GM10248 (cell line): ENCODE data around the gene TGFBR3L.

Source experiments
- CTCF ChIA-PET: fragments of 300-600 bp; sonication (Branson Sonifier 250); formaldehyde crosslinking; extraction: SDS; loops from one replicate; lab custom pipeline; 2021; ENCODE audit warnings: antibody characterized with exemption; lab: Yijun Ruan, JAX
- POLR2A ChIA-PET: fragments of 350-650 bp; sonication (Branson Sonifier 250); formaldehyde crosslinking; extraction: SDS; loops from one replicate; lab custom pipeline; 2020; ENCODE audit warnings: antibody characterized with exemption; lab: Yijun Ruan, JAX
- DNase-seq: peaks from one replicate; pipeline ENCODE4 v3.0.0; 2012; ENCODE audit errors: extremely low spot score
- CTCF ChIP-seq: IDR thresholded peaks from 2 replicates; pipeline ENCODE4 v1.5.1; 2012; ENCODE audit warnings: mild to moderate bottlenecking, low read depth; ENCODE audit errors: extremely low read depth, missing control alignments, control extremely low read depth

TGFBR3L gene

DNA sequence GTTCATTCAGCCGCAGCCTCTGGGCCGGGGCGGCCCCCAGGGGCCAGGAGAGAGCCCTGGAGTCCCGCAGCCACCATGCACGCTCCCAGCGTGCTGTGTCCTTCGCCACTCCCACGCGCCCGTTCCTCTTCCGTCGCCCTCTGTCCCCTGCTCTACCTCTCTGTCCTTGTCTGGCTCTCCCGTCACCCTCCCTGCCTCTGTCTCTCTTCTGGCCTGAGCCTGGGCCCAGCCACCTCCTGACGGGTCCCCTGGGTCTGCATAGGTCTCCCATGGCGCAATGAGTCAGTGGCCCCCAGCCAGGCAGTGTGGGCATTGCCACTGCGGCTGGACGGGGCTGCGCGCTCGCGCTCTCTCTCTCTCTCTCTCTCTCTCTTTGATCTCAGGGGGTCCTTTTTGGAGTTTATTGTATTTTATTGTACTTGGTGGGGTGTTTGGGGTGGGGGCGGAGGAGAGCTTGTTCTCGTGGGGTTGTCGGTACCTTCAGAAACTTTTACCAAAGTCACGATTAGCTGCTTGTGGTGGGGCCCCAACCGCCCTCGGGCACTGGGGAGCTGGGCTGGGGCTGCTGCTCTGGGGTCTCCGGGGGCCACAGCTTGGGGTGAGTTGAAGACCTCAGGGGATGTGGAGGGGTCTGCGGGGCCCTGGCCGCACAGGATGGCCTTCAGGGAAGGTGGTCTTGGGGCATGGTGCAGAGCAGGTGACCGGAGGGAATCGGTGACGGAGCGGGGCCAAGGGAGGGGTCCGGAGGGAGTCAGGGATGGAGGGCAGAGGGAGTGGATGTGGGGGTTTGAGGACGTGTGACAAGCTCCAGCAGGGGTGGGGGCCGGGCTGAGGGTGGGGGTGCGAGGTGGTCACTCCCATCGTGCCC, 1.7 kb upstream of the TGFBR3L start:
- ChIA-PET CTCF (interaction anchor here (2.3 kb wide), 1 partner anchor 9 kb away, joined by 9 read pairs; the partner anchor contains the start of gene MAP2K7), POLR2A (interaction anchor here (0.5 to 0.9 kb wide), 3 partner anchors 9 to 1934 kb away, joined by 3 read pairs; partner anchors contain the start of gene MAP2K7)
- no peak for TF ChIP-seq CTCF

DNA sequence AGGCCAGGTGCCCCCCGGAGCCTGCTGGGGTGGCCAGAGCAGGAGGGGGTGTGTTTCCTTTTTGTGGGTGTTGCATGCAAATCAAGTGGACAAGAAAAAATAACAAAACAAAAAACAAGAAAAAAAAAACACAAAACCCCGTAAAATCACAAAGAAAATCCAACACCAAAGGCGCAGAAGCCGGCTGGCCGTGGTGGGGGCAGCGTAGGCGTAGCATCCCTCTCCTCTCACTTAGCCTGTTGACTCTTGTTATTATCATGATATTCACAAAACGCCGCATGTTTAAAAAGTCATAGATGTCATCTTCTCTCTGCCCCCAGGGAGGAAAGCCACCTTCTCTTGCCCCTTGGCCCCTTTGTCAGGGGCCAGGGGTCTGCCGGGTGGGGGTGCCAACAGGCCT, 978 bp upstream of the TGFBR3L start:
- TF ChIP-seq CTCF = no peak
- DNase-seq = no peak
- POLR2A ChIA-PET = interaction anchor here (0.5 kb wide), 1 partner anchor 1935 kb away, joined by 3 read pairs; no protein-coding TSS in a partner anchor
- CTCF ChIA-PET = no interaction called here

More for the DNA sequence above, 1.7 kb upstream of the TGFBR3L start:
- DNase-seq = no peak

DNA sequence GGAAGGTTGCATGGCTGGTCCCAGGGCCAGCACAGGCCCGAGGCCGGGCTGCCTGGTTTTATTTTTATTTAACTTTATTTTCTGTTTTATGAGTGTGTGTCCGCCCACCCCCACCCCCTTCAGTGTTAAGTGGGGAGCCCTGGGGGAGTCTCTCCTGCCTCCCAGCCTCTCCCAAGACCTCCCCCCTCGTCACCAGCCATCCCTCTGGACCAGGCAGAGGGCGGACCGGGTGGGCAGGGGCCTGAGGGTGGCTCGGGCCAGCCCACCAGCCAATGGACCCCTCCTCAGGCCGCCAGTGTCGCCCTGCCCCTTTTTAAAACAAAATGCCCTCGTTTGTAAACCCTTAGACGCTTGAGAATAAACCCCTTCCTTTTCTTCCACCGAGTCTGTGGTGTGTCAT, 531 bp upstream of the TGFBR3L start:
- DNase-seq = no peak
- TF ChIP-seq CTCF = no peak
- ChIA-PET CTCF (interaction anchor here (2.3 kb wide), 1 partner anchor 11 kb away, joined by 7 read pairs; the partner anchor contains the start of gene MAP2K7), POLR2A (no interaction called here)

- TF ChIP-seq CTCF = no peak
- ChIA-PET POLR2A (no interaction called here), CTCF (interaction anchor here (1.0 to 2.3 kb wide), 3 partner anchors 12 to 28 kb away, joined by 3 to 7 read pairs (median 6); partner anchors contain the start of genes MAP2K7 and TIMM44)
- no peak for DNase-seq
Measured at GRCh38 chr19:7915250-7916102, 846 bp downstream of the TGFBR3L start.

GRCh38 chr19:7916103-7916954, 1.7 kb downstream of the TGFBR3L start:
- CTCF ChIA-PET = interaction anchor here (0.8 to 2.3 kb wide), 6 partner anchors 13 to 348 kb away, joined by 3 to 9 read pairs (median 4); partner anchors contain the start of genes MAP2K7 and TIMM44
- no peak for DNase-seq

More at GRCh38 chr19:7916103-7916954, 1.7 kb downstream of the TGFBR3L start:
- TF ChIP-seq CTCF = no peak
- POLR2A ChIA-PET = interaction anchor here (1.5 kb wide), 1 partner anchor 13 kb away, joined by 4 read pairs; the partner anchor contains the start of gene MAP2K7
